GM23338 (cell line): ENCODE results near the gene KCTD19. TPM values are rescaled to one million over a fixed set of nuclear protein-coding genes. Genes with fewer than 3 reads are reported as not detected.

Experiments
- ATAC-seq: fragments of 200-7000 bp; cut with Tn5 transposase; 3 replicates; pipeline ENCODE4 v1.9.1; 2020
- DNase-seq: peaks from one replicate; pipeline ENCODE4 v3.0.0-alpha.2; 2015; ENCODE audit warnings: low spot score
- H2AFZ ChIP-seq: fragments of 200-600 bp; sonication (generic); 2 replicates; pipeline ENCODE4 v1.8.0; 2016; ENCODE audit warnings: antibody characterized with exemption, mild to moderate bottlenecking, moderate library complexity
- H3F3A ChIP-seq: fragments of 200-600 bp; sonication (generic); replicated peaks from 2 replicates; pipeline ENCODE4 v1.8.0; 2017; ENCODE audit warnings: antibody characterized with exemption, mixed run types, low read depth
- H3K27ac ChIP-seq: fragments of 200-600 bp; sonication (generic); 2 replicates; pipeline ENCODE4 v1.6.1; 2016; ENCODE audit warnings: low read depth
- H3K27me3 ChIP-seq: fragments of 200-600 bp; sonication (generic); 2 replicates; pipeline ENCODE4 v1.8.0; 2016; ENCODE audit warnings: mild to moderate bottlenecking, mixed run types, moderate library complexity; ENCODE audit not compliant: insufficient read depth
- H3K36me3 ChIP-seq: fragments of 200-600 bp; sonication (generic); 2 replicates; pipeline ENCODE4 v1.8.0; 2016; ENCODE audit warnings: mild to moderate bottlenecking; ENCODE audit not compliant: insufficient read depth
- H3K4me1 ChIP-seq: fragments of 200-600 bp; sonication (generic); 2 replicates; pipeline ENCODE4 v1.8.0; 2016; ENCODE audit warnings: mild to moderate bottlenecking, moderate library complexity; ENCODE audit not compliant: insufficient read depth
- H3K4me2 ChIP-seq: fragments of 200-600 bp; sonication (generic); 2 replicates; pipeline ENCODE4 v1.7.1; 2017; ENCODE audit warnings: mixed run types
- H3K4me3 ChIP-seq: fragments of 200-600 bp; sonication (generic); 2 replicates; pipeline ENCODE4 v1.6.1; 2016; ENCODE audit warnings: mixed run types
- H3K79me2 ChIP-seq: fragments of 200-600 bp; sonication (generic); replicated peaks from 2 replicates; pipeline ENCODE4 v1.8.0; 2017; ENCODE audit warnings: mild to moderate bottlenecking; ENCODE audit not compliant: insufficient read depth
- H3K9me2 ChIP-seq: fragments of 200-600 bp; sonication (generic); 2 replicates; pipeline ENCODE4 v1.8.0; 2017; ENCODE audit not compliant: insufficient read depth
- H4K20me1 ChIP-seq: fragments of 200-600 bp; sonication (generic); replicated peaks from 2 replicates; pipeline ENCODE4 v1.8.0; 2017; ENCODE audit warnings: mild to moderate bottlenecking; ENCODE audit not compliant: insufficient read depth
- H3K27ac Mint-ChIP-seq: 2 replicates; pipeline ENCODE4 v1.8.0; 2020; ENCODE audit warnings: inconsistent platforms, mild to moderate bottlenecking, moderate library complexity, mixed read lengths
- H3K27me3 Mint-ChIP-seq: 3 replicates; pipeline ENCODE4 v1.8.0; 2022; ENCODE audit warnings: low read depth, mild to moderate bottlenecking, moderate library complexity, mixed read lengths, inconsistent platforms; ENCODE audit not compliant: insufficient read depth, poor library complexity
- H3K36me3 Mint-ChIP-seq: 3 replicates; pipeline ENCODE4 v1.8.0; 2021; ENCODE audit warnings: low read depth, mild to moderate bottlenecking, inconsistent platforms, moderate library complexity, mixed read lengths
- H3K4me1 Mint-ChIP-seq: 3 replicates; pipeline ENCODE4 v1.8.0; 2020; ENCODE audit warnings: mild to moderate bottlenecking, inconsistent platforms, mixed read lengths
- H3K4me3 Mint-ChIP-seq: 3 replicates; pipeline ENCODE4 v1.8.0; 2021; ENCODE audit warnings: moderate library complexity, mild to moderate bottlenecking, inconsistent platforms, mixed read lengths
- H3K9me3 Mint-ChIP-seq: 3 replicates; pipeline ENCODE4 v1.8.0; 2020; ENCODE audit warnings: moderate library complexity, mild to moderate bottlenecking, inconsistent platforms, mixed read lengths
- CREB1 ChIP-seq: fragments of 250-450 bp; sonication (Bioruptor Pico); IDR thresholded peaks from 2 replicates; pipeline ENCODE4 v1.5.0; 2020; ENCODE audit warnings: low read depth, mild to moderate bottlenecking, moderate library complexity
- CTCF ChIP-seq, 2 experiments: fragments of 200-600 bp in 1 of 2; sonication (generic) in 1 of 2; conservative IDR thresholded peaks; 2 replicates each; pipeline versions ENCODE4 v1.5.1 to v1.6.1; 2016 to 2017; ENCODE audit warnings: antibody characterized with exemption in 2 of 2, low read depth in 2 of 2, mild to moderate bottlenecking in 2 of 2, moderate library complexity in 1 of 2
- ETS1 ChIP-seq: IDR thresholded peaks from 2 replicates; pipeline ENCODE4 v1.6.1; 2016; ENCODE audit warnings: antibody characterized with exemption
- EZH2phosphoT487 ChIP-seq: fragments of 200-600 bp; sonication (generic); IDR thresholded peaks from one replicate; pipeline ENCODE4 v1.8.1; 2018; ENCODE audit warnings: antibody characterized with exemption; ENCODE audit not compliant: unreplicated experiment
- JUNB ChIP-seq: IDR thresholded peaks from one replicate; pipeline ENCODE4 v1.6.1; 2016; ENCODE audit warnings: antibody characterized with exemption; ENCODE audit not compliant: unreplicated experiment
- NANOG ChIP-seq: IDR thresholded peaks from 2 replicates; pipeline ENCODE4 v1.6.1; 2016; ENCODE audit warnings: antibody characterized with exemption, borderline replicate concordance
- POLR2AphosphoS5 ChIP-seq: IDR thresholded peaks from 2 replicates; pipeline ENCODE4 v1.6.1; 2016; ENCODE audit warnings: antibody characterized with exemption, low read depth
- REST ChIP-seq: IDR thresholded peaks from one replicate; pipeline ENCODE4 v1.6.1; 2018; ENCODE audit warnings: antibody characterized with exemption; ENCODE audit not compliant: unreplicated experiment
- STAT1 ChIP-seq: IDR thresholded peaks from one replicate; pipeline ENCODE4 v1.6.1; 2016; ENCODE audit warnings: antibody characterized with exemption; ENCODE audit not compliant: unreplicated experiment
- ZNF114 ChIP-seq: fragments of 250-450 bp; sonication (Bioruptor Pico); IDR thresholded peaks from 2 replicates; pipeline ENCODE4 v1.5.0; 2020; ENCODE audit warnings: mild to moderate bottlenecking, moderate library complexity
- ZNF331 ChIP-seq: fragments of 250-450 bp; sonication (Bioruptor Pico); IDR thresholded peaks from 2 replicates; pipeline ENCODE4 v1.5.0; 2020; ENCODE audit warnings: low read depth, mild to moderate bottlenecking, moderate library complexity
- ZNF462 ChIP-seq: fragments of 250-450 bp; sonication (Bioruptor Pico); IDR thresholded peaks from 2 replicates; pipeline ENCODE4 v1.5.0; 2020; ENCODE audit warnings: mild to moderate bottlenecking, moderate library complexity
- polyA plus RNA-seq: library from polyadenylated mRNA; unstranded; fragments of >200 nt; fragmentation: Nextera tagmentation; extraction: Ambion mirVana; gene quantifications from 2 replicates; pipeline ENCODE4 v1.2.1, GENCODE V29; 2016
- total RNA-seq: library from RNA; depleted of rRNA; stranded (reverse); fragments of >200 nt; shearing (Covaris generic); gene quantifications from 2 replicates; pipeline ENCODE4 v1.2.3, GENCODE V29; 2014

KCTD19 gene
- total and polyA plus RNA-seq, 2 experiments from 2014 or later: 0.31 to 0.65 TPM

GRCh38 chr16:67291461-67291860 lies 35.1 kb downstream of the KCTD19 start (continued):
- no peak for TF ChIP-seq ZNF462 (CRISPR knock-in tag)
- no peak for TF ChIP-seq NANOG
- TF ChIP-seq CREB1 (CRISPR knock-in tag): no peak
- no peak for TF ChIP-seq JUNB
- no peak for TF ChIP-seq POLR2AphosphoS5
- no peak for TF ChIP-seq ETS1
- no peak for TF ChIP-seq EZH2phosphoT487

GRCh38 chr16:67287960-67288359 lies 38.6 kb downstream of the KCTD19 start:
- H3K27me3 Mint-ChIP-seq: peaks cover 3% of the 10 kb centered on the region
- Histone ChIP-seq H3K27me3 (no peaks in the 10 kb centered on the region), H3K36me3 (no peaks in the 10 kb centered on the region)
- TF ChIP-seq JUNB (no peak), STAT1 (no peak), POLR2AphosphoS5 (no peak), CTCF (conservative IDR thresholded peaks at IDR 0.05; ENCODE audit: low read depth in 2 of 2) (no peak), REST (no peak), ETS1 (no peak), ZNF331 (no peak), NANOG (no peak), ZNF114 (CRISPR knock-in tag) (no peak)

More at GRCh38 chr16:67287960-67288359, 38.6 kb downstream of the KCTD19 start:
- no peaks in the 10 kb centered on the region for H3K4me1 ChIP-seq
- no peak overlapping the region for H2AFZ ChIP-seq
- Mint-ChIP-seq H3K4me3 (no peak overlapping the region), H3K36me3 (peaks cover under 1% of the 10 kb centered on the region), H3K27ac (no peak overlapping the region), H3K9me3 (no peaks in the 10 kb centered on the region), H3K4me1 (no peaks in the 10 kb centered on the region; the same call in 1 of the 3 replicates)
- H3K4me3 ChIP-seq: no peak overlapping the region
- H3K4me2 ChIP-seq: no peak overlapping the region
- no peaks in the 10 kb centered on the region for H3K79me2 ChIP-seq
- H3K9me2 ChIP-seq: no peaks in the 10 kb centered on the region
- ATAC-seq: no peak
- H3F3A ChIP-seq: no peaks in the 10 kb centered on the region
- H4K20me1 ChIP-seq: no peaks in the 10 kb centered on the region
- no peak for DNase-seq
- H3K27ac ChIP-seq: no peak overlapping the region
